Neutrophil (primary cell): ENCODE data around the gene OXCT1.
"Not testable (repeated sequence)": the region's sequence is repeated elsewhere in the genome, so short reads cannot be mapped to it uniquely, and the experiment has no call there.

Source experiments
- H3K27ac ChIP-seq: fragments of 200-600 bp; sonication (generic); 2 replicates; pipeline ENCODE4 v1.5.1; 2016; ENCODE audit warnings: mild to moderate bottlenecking, moderate library complexity
- H3K27me3 ChIP-seq: fragments of 200-600 bp; sonication (generic); 2 replicates; pipeline ENCODE4 v1.6.0; 2016; ENCODE audit warnings: mild to moderate bottlenecking
- H3K36me3 ChIP-seq: fragments of 200-600 bp; sonication (generic); 2 replicates; pipeline ENCODE4 v1.5.1; 2017
- H3K4me1 ChIP-seq, 2 experiments: fragments of 200-600 bp in 1 of 2; sonication (generic) in 1 of 2; 1 replicate in 1 of 2; 2 replicates in 1 of 2; pipeline versions ENCODE4 v1.5.1 to v1.6.1; 2013 to 2016; ENCODE audit warnings: low read depth in 1 of 2, low read length in 1 of 2, mild to moderate bottlenecking in 1 of 2, moderate library complexity in 1 of 2; ENCODE audit not compliant: control insufficient read depth in 1 of 2, insufficient read depth in 1 of 2
- H3K4me3 ChIP-seq, 2 experiments: fragments of 200-600 bp in 1 of 2; sonication (generic) in 1 of 2; 1 replicate in 1 of 2; 2 replicates in 1 of 2; pipeline ENCODE4 v1.5.1; 2013 to 2016; ENCODE audit warnings: low read depth in 1 of 2, low read length in 1 of 2, mild to moderate bottlenecking in 1 of 2, moderate library complexity in 1 of 2
- H3K9me3 ChIP-seq: fragments of 200-600 bp; sonication (generic); 2 replicates; pipeline ENCODE4 v1.5.1; 2016
- CTCF ChIP-seq: fragments of 200-600 bp; sonication (generic); IDR thresholded peaks from 2 replicates; pipeline ENCODE4 v1.5.1; 2016; ENCODE audit warnings: antibody characterized with exemption

Gene OXCT1

GRCh38 chr5:41821051-41821450, 49.2 kb downstream of the OXCT1 start:
- Histone ChIP-seq H3K27ac (no peak overlapping the region), H3K4me1 (no peaks in the 10 kb centered on the region), H3K4me3 (no peak overlapping the region), H3K9me3 (no peaks in the 10 kb centered on the region), H3K27me3 (no peaks in the 10 kb centered on the region), H3K36me3 (no peaks in the 10 kb centered on the region)
- TF ChIP-seq CTCF, result no peak

GRCh38 chr5:41820150-41820549, 50.1 kb downstream of the OXCT1 start:
- H3K4me3 ChIP-seq, result no peak overlapping the region
- no peaks in the 10 kb centered on the region for H3K9me3 ChIP-seq
- H3K36me3 ChIP-seq, result no peaks in the 10 kb centered on the region
- H3K4me1 ChIP-seq, result no peaks in the 10 kb centered on the region
- no peak for TF ChIP-seq CTCF
- no peak overlapping the region for H3K27ac ChIP-seq
- no peaks in the 10 kb centered on the region for H3K27me3 ChIP-seq

- H3K27me3 ChIP-seq, result no peaks in the 10 kb centered on the region
- no peak for TF ChIP-seq CTCF
- no peaks in the 10 kb centered on the region for H3K9me3 ChIP-seq
- H3K4me3 ChIP-seq, result no peak overlapping the region
- H3K27ac ChIP-seq, result no peak overlapping the region
- no peaks in the 10 kb centered on the region for H3K36me3 ChIP-seq
- H3K4me1 ChIP-seq, result no peaks in the 10 kb centered on the region
Observed at GRCh38 chr5:41817625-41818301, 52.5 kb downstream of the OXCT1 start.

- Histone ChIP-seq H3K27ac (no peak overlapping the region), H3K4me1 (no peaks in the 10 kb centered on the region), H3K9me3 (no peaks in the 10 kb centered on the region), H3K4me3 (no peak overlapping the region), H3K27me3 (no peaks in the 10 kb centered on the region), H3K36me3 (no peaks in the 10 kb centered on the region)
- TF ChIP-seq CTCF, result no peak
Observed at GRCh38 chr5:41815663-41816229, 54.5 kb downstream of the OXCT1 start.

- no peaks in the 10 kb centered on the region for H3K4me1 ChIP-seq
- H3K9me3 ChIP-seq, result no peaks in the 10 kb centered on the region
- no peak overlapping the region for H3K4me3 ChIP-seq
- TF ChIP-seq CTCF, result no peak
- H3K36me3 ChIP-seq, result no peaks in the 10 kb centered on the region
- H3K27ac ChIP-seq, result no peak overlapping the region
- H3K27me3 ChIP-seq, result no peaks in the 10 kb centered on the region
Observed at GRCh38 chr5:41815261-41815660, 55.0 kb downstream of the OXCT1 start.

GRCh38 chr5:41814306-41814705, 55.9 kb downstream of the OXCT1 start:
- not testable (repeated sequence) for H3K27me3 ChIP-seq

More at GRCh38 chr5:41814306-41814705, 55.9 kb downstream of the OXCT1 start:
- H3K4me3 ChIP-seq, H3K36me3 ChIP-seq, H3K4me1 ChIP-seq, H3K27ac ChIP-seq, H3K9me3 ChIP-seq: not testable (repeated sequence)
